GM21529 (cell line): ENCODE results near the gene EBLN1.
A peak's percentile ranks its signal among the peaks of the same experiment; 100 is the strongest.
"Not testable (repeated sequence)": the region's sequence is repeated elsewhere in the genome, so short reads cannot be mapped to it uniquely, and the experiment has no call there.

Source experiments
- ATAC-seq: cut with Tn5 transposase; IDR thresholded peaks from one replicate; pipeline ENCODE4 v1.9.1; 2021; ENCODE audit not compliant: unreplicated experiment

EBLN1 gene

GRCh38 chr10:22228943-22229801 lies 11.4 kb upstream of the EBLN1 start:
- ATAC-seq: peak; percentile 76

DNA sequence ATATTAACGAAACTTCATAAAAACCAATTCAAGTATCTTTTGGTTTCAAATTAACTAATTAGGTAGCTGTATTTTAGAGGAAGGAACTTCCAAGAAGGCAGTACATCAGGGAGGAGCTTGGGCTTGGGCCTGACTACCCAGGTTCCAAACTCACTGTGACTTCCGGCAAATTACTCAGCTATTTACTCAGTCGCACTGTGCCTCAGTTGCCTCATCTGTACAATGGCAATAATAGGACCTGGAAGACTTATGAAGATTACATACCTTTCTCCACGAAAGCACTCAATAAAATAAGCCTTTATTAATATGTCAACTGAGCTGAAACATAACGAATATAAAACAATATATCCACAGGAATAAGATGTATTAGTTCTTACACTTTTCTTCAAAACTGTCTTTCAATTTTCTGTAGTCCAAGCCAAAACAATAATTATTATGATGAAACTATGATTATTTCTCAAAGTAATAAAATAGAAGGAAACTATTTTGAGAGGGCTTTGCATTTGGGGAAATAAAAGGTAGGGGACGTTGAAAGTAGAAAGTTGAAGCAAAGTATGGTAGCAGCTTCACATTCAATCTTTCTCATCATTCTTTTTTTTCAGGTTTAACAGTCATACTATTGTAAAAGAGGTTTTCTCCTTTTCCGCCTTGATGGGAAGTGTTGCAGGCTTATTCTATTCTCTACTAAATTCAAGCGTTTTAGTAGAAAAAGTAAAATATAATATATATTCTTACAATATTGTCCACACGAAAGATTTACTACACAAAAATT lies 10.5 kb upstream of the EBLN1 start:
- no peak for ATAC-seq

GRCh38 chr10:22226599-22226998 lies 8.8 kb upstream of the EBLN1 start:
- ATAC-seq: no peak

- ATAC-seq: peak; percentile 85
These were observed 4.7 kb upstream of the EBLN1 start for GRCh38 chr10:22222236-22223190.

DNA sequence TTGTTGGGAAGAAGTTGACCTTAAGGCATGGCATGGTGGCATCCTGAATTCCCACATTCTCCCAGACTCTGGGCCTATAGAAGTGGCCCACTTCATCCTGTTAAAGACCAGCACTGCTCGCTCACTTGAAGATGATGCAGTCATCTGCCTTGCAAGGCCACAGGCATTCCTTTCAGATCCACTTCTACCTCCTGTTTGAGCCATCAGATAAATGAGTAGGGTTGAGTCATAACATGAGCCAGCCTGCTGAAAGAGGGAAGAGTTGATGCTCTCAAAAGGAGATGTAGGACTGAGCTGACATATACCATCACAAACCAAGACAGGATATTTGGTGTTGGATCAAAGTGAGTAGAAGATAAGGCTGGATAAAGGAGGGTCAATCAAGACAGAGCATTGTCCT lies 1.5 kb upstream of the EBLN1 start:
- no peak for ATAC-seq

DNA sequence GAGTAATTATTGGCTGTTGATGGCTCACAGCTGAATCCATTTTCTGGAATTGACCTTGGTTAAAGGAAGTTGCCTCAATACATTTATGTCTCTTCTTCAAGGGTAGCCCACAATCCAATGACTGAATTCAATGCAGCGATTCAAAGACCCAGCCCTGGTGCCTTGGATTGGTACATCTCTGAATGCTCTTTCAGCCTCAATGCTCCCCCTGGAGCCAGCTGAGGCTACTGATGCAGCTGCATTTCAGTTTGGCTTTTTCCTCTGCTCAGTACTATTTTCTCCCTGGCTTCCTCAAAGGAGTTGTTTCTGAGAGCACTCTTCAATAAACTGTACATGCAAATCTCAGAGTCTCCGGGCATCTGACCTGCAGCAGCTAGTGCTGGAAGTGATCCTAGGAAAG lies 633 bp upstream of the EBLN1 start:
- no peak for ATAC-seq

DNA sequence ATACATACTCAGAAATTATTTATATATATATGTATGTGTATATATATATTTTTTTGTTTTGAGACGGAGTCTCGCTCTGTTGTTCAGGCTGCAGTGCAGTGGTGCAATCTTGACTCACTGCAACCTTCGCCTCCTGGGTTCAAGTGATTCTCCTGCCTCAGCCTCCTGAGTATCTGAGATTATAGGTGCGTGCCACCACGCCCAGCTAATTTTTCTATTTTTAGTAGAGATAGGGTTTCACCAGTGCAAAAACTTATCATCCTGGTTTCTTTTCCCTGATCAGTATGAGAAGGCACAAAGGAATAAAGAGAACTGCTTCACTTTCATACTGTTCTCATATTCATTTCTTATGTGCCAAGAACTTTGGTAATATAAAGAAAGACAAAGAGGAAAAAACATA lies 731 bp downstream of the EBLN1 start:
- not testable (repeated sequence) for ATAC-seq

DNA sequence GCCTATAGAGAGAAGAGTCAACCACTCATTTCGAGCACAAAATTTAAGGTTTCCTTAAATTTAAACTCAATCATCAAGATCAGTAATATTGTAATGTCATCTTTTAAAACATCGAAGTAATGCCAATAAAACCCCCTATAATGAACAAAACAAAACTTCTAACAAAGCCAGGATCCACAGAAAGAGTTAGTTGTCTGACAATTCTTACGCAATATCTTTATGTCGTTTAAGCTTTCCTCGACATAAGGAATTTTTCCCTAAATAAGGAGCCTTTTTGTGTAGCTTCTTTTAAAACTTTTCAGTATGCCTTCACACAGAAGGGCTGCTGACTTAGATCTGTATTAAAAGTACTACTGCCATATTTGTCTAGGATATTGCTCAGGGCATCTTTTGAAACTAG lies 7.5 kb downstream of the EBLN1 start:
- ATAC-seq: no peak

GRCh38 chr10:22193945-22194344 lies 23.9 kb downstream of the EBLN1 start:
- no peak for ATAC-seq

DNA sequence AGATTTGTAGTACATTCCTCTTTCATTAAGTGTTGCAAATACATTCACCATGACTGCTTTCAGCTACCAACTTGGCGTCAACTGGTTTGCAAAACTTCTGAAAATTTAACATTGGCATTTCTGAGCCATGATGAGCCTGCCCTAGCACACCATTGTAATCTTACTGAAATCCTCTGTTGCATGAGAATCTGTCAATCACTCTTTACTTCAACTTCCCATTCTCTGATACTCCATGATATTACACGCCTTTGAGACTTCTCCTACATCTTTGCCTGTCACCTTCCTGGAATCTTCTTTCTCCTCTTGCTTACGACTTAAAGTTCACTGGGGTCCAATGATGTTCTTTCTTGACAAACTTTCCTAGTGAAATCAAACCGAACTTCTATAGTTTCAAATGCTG lies 32.2 kb downstream of the EBLN1 start:
- no peak for ATAC-seq

DNA sequence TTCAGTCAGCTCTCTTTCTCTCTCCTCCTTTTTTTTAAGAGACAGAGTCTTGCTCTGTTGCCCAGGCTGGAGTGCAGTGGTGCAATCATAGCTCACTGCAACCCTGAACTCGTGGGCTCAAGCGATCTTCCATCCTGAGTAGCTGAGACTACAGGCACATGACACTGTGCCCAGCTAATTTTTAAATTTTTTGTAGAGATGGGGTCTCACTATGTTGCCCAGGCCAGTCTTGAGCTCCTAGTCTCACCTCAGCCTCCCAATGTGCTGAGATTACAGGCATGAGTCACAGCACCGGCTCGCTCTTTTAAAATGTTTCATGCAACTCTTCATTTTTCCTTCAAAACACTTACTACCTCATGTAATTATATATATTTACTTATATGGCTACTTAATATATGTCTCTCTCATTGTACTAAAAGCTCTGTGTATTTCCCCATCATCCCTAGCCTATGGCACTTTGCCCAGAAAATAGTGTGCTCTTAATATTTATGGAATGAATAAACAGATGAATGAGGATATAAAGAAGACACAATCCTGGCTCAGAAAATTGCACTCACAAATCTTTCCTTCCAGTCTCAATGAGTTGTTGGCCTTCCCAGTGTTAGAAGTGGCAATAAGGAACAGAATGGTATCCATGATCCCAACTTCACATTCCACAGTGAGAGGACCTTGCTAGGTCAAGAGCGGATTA lies 33.9 kb downstream of the EBLN1 start:
- ATAC-seq: no peak

DNA sequence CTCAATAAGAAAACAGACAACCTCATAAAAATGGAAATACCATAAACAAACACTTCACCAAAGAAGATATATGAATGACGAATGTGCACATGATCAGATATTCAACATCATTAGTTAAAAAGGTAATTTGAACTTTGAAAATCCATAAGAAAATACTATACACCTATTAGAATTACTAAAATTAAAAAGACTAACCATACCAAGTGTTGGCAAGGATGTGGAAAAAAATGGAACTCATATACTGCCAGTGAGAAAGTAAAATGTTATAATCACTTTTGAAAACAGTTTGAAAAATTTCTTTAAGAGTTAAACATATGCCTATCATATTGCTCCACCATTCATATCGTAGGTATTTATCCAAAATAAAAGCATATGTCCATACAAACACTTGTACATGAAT lies 37.1 kb downstream of the EBLN1 start:
- ATAC-seq: no peak

- no peak for ATAC-seq
These were observed 43.4 kb downstream of the EBLN1 start for GRCh38 chr10:22174442-22174841.

- no peak for ATAC-seq
These were observed 46.7 kb downstream of the EBLN1 start for GRCh38 chr10:22171131-22171530.

DNA sequence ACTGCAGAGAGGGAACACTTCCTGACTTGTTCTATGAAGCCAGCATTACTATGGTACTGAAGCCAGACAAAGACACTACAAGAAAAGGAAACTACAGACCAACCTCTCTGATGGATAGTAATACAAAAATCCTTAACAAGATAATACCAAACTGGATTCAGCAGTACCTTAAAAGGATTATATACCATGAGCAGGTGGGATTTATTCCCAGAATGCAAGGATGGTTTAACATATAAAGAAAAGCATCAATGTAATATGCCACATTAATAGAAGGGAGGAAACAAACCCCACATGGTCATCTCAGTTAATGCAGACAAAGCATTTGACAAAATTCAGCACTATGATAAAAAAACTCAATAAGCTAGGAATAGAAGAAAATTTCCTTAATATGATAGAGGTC lies 47.2 kb downstream of the EBLN1 start:
- ATAC-seq: no peak

DNA sequence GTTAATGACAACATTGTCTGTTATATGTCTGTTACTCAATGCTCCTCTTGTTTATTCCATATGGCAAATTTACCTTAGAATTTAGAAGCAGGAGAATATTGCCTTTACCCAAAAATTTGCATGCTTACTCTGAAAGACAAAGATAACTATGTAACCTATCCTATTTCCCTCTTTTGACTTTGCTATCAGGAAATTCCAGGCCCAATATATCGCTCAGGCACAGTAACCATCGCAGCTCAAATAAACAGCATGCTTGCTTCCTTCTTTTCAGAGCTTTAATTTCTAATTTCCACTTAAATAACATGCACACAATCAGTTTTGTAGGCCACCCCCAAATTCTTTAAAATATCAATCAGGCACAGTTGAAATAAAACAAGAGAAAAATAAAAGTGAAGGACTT lies 57.8 kb downstream of the EBLN1 start:
- ATAC-seq: no peak

DNA sequence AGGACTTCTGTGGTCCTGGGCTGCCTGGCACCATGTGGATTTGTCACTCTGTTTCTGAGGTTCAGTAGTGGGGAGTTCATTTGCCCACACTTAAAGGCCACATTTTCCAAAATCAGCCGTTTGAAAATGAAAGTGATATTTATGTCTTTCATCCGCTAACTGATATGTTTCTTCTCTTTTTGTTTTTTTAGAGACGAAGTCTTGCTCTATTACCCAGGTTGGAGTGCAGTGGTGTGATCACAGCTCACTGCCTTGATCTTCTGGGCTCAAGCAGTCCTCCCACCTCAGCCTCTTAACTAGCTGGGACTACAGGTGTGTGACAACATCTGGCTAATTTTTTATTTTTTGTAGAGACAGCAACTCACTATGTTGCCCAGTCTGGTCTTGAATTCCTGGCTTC lies 58.6 kb downstream of the EBLN1 start:
- no peak for ATAC-seq
